ENCODE measurements around the gene PCGF1. TPM values are rescaled to one million over a fixed set of nuclear protein-coding genes. Genes with fewer than 3 reads are reported as not detected.

PCGF1 gene
- total RNA-seq, 1 experiment from 2014 or later = 28.1 TPM

DNA sequence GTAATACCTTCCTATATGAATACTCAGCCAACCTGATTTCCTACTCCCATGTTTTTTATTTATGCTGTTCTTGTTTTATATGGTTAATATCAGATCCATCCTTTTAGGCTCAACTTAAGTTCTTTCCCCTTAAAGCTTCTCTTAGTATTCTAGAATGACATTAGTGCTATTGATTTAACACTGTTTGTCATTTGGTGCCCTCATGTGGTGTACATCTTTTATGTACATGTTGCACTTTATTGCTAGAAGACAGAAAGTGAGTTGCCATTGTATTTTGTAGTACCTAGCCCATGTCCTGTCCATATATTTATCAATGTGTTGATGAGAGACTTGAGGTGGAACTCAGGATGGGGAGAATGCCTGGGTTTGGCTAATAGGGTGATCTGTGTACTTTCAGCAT lies 24.7 kb upstream of the PCGF1 start:
- Histone ChIP-seq H3K4ac (ENCODE audit: low read depth, low read length) (no peak overlapping the region), H4K5ac (ENCODE audit: insufficient read length, low read depth, low read length) (no peak overlapping the region), H4K20me1 (ENCODE audit: control insufficient read depth, insufficient read depth, insufficient read length) (no peaks in the 10 kb centered on the region), H3K56ac (ENCODE audit: insufficient read length, low read depth, low read length) (no peak overlapping the region), H3K27ac (ENCODE audit: insufficient read length, low read depth, low read length) (no peak overlapping the region), H4K8ac (replicated peaks; ENCODE audit: insufficient read length, low read depth, low read length) (no peak overlapping the region), H3K4me2 (ENCODE audit: insufficient read depth, insufficient read length, low read length) (no peak overlapping the region), H2BK120ac (ENCODE audit: low read depth, low read length, poor library complexity, severe bottlenecking) (no peak overlapping the region), H2AK5ac (ENCODE audit: insufficient read length, low read length) (no peak overlapping the region), H3K9me3 (ENCODE audit: control insufficient read depth, low read depth, low read length) (no peaks in the 10 kb centered on the region), H3K4me1 (ENCODE audit: insufficient read depth, low read length) (peaks cover 4% of the 10 kb centered on the region; the same call in 1 of the 2 replicates), H3K9ac (ENCODE audit: extremely low read depth, insufficient read length, low read length) (no peak overlapping the region), H2BK12ac (ENCODE audit: insufficient read length, low read depth, low read length) (no peak overlapping the region), H2BK5ac (ENCODE audit: insufficient read length, low read length) (no peak overlapping the region), H3K23me2 (ENCODE audit: insufficient read length, low read depth, low read length, poor library complexity, severe bottlenecking) (peaks cover 15% of the 10 kb centered on the region), H3T11ph (ENCODE audit: low read length) (no peak overlapping the region), H2BK15ac (ENCODE audit: low read depth, low read length) (no peak overlapping the region), H2BK20ac (ENCODE audit: low read depth, low read length, poor library complexity, severe bottlenecking) (no peak overlapping the region), H3K79me2 (ENCODE audit: insufficient read depth, low read length) (peaks cover 4% of the 10 kb centered on the region; the same call in 1 of the 2 replicates), H4K91ac (ENCODE audit: insufficient read length, low read depth, low read length) (no peak overlapping the region), H3K14ac (ENCODE audit: insufficient read depth, low read length) (no peak overlapping the region), H3K18ac (ENCODE audit: insufficient read length, low read depth, low read length) (no peak overlapping the region), H2AFZ (ENCODE audit: low read length) (no peak overlapping the region), H3K27me3 (ENCODE audit: insufficient read depth, low read length) (no peaks in the 10 kb centered on the region), H3K79me1 (ENCODE audit: insufficient read depth, low read depth, low read length, poor library complexity, severe bottlenecking) (peaks cover 4% of the 10 kb centered on the region), H3K23ac (ENCODE audit: insufficient read length, low read depth, low read length) (no peak overlapping the region)
- Mint-ChIP-seq H3K27ac (no peak overlapping the region), H3K36me3 (ENCODE audit: insufficient read depth in 1 of 3, low read depth in 3 of 3) (peaks cover 16 to 51% (median 35%) of the 10 kb centered on the region in 3 experiments), H3K9me3 (no peaks in the 10 kb centered on the region; a peak in 1 of 5 replicates), H3K27me3 (ENCODE audit: low read depth) (peaks cover 2% of the 10 kb centered on the region; the same call in 1 of the 2 replicates), H3K4me1 (peaks cover 14 to 17% of the 10 kb centered on the region in 2 experiments), H3K4me3 (no peak overlapping the region)
- DNase-seq = no peak
- TF ChIP-seq CTCF (conservative IDR thresholded peaks at IDR 0.05) = no peak

Data from H9 (cell line).